ENCODE measurements around the gene PRR20G. TPM values are rescaled to one million over a fixed set of nuclear protein-coding genes. Genes with fewer than 3 reads are reported as not detected.

PRR20G gene
- total RNA-seq, 1 experiment from 2014 or later: not detected

DNA sequence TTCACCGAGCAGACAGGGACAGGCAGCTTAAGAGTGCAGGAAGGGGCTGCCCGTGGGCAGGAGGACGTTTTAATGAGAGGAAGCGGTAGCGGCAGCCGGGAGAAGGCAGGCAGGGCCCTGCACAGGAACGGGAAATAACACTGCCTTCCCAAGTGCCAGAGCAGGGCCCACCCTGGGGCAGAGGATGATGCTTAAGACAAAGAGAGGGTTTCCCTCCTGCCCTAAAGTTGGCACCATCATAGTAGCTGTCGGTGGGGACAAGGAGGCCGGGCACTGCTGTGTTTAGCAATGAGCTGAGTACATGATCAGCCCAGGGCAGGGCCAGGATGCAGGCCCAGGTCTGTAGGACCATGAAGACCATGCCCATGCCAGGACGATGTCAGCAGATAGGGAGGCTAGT, 21.7 kb downstream of the PRR20G start:
- Histone ChIP-seq H3K4me2 (no peak overlapping the region), H2AFZ (no peak overlapping the region), H3K27ac (no peak overlapping the region), H3K79me2 (ENCODE audit: low read depth) (no peaks in the 10 kb centered on the region), H3K9me3 (ENCODE audit: insufficient read depth, low read depth) (no peaks in the 10 kb centered on the region), H3K4me3 (no peak overlapping the region), H3K4me1 (replicated peaks; ENCODE audit: insufficient read depth) (no peaks in the 10 kb centered on the region), H3K9me2 (ENCODE audit: insufficient read depth) (no peaks in the 10 kb centered on the region), H3K36me3 (ENCODE audit: low read depth) (no peaks in the 10 kb centered on the region), H3F3A (ENCODE audit: insufficient read depth, low read depth) (no peaks in the 10 kb centered on the region), H4K20me1 (ENCODE audit: insufficient read depth) (no peaks in the 10 kb centered on the region), H3K27me3 (ENCODE audit: insufficient read depth, low read depth) (peaks cover 12% of the 10 kb centered on the region; the same call in 1 of the 2 replicates)
- ChIA-PET POLR2A (ENCODE audit: unreplicated experiment) (no interaction called here), CTCF (no interaction called here)
- intact Hi-C loops (cut with micrococcal nuclease; ENCODE audit: unreplicated experiment): no loop called here
- TF ChIP-seq, protein P1, sequence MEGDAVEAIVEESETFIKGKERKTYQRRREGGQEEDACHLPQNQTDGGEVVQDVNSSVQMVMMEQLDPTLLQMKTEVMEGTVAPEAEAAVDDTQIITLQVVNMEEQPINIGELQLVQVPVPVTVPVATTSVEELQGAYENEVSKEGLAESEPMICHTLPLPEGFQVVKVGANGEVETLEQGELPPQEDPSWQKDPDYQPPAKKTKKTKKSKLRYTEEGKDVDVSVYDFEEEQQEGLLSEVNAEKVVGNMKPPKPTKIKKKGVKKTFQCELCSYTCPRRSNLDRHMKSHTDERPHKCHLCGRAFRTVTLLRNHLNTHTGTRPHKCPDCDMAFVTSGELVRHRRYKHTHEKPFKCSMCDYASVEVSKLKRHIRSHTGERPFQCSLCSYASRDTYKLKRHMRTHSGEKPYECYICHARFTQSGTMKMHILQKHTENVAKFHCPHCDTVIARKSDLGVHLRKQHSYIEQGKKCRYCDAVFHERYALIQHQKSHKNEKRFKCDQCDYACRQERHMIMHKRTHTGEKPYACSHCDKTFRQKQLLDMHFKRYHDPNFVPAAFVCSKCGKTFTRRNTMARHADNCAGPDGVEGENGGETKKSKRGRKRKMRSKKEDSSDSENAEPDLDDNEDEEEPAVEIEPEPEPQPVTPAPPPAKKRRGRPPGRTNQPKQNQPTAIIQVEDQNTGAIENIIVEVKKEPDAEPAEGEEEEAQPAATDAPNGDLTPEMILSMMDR (conservative IDR thresholded peaks at IDR 0.05): no peak
- TF ChIP-seq EZH2 (IDR thresholded peaks at IDR 0.05; ENCODE audit: low read depth): no peak
- DNase-seq: no peak
- BruUV-seq (replicated peaks): no TSS peak

GRCh38 chr3:127265581-127265981, 22.3 kb downstream of the PRR20G start:
- Histone ChIP-seq H3K4me1 (replicated peaks; ENCODE audit: insufficient read depth) (no peaks in the 10 kb centered on the region), H3K27ac (no peak overlapping the region), H3K9me2 (ENCODE audit: insufficient read depth) (no peaks in the 10 kb centered on the region), H3K9me3 (ENCODE audit: insufficient read depth, low read depth) (no peaks in the 10 kb centered on the region), H3K27me3 (ENCODE audit: insufficient read depth, low read depth) (peaks cover 12% of the 10 kb centered on the region; the same call in 1 of the 2 replicates), H2AFZ (no peak overlapping the region), H3K79me2 (ENCODE audit: low read depth) (no peaks in the 10 kb centered on the region), H3K4me3 (no peak overlapping the region), H4K20me1 (ENCODE audit: insufficient read depth) (no peaks in the 10 kb centered on the region), H3F3A (ENCODE audit: insufficient read depth, low read depth) (no peaks in the 10 kb centered on the region), H3K36me3 (ENCODE audit: low read depth) (no peaks in the 10 kb centered on the region), H3K4me2 (no peak overlapping the region)
- intact Hi-C loops (cut with micrococcal nuclease; ENCODE audit: unreplicated experiment): no loop called here
- TF ChIP-seq EZH2 (IDR thresholded peaks at IDR 0.05; ENCODE audit: low read depth): no peak
- TF ChIP-seq, protein P1 (conservative IDR thresholded peaks at IDR 0.05): no peak
- ChIA-PET CTCF (no interaction called here), POLR2A (ENCODE audit: unreplicated experiment) (no interaction called here)
- BruUV-seq (replicated peaks): no TSS peak
- no peak for DNase-seq

DNA sequence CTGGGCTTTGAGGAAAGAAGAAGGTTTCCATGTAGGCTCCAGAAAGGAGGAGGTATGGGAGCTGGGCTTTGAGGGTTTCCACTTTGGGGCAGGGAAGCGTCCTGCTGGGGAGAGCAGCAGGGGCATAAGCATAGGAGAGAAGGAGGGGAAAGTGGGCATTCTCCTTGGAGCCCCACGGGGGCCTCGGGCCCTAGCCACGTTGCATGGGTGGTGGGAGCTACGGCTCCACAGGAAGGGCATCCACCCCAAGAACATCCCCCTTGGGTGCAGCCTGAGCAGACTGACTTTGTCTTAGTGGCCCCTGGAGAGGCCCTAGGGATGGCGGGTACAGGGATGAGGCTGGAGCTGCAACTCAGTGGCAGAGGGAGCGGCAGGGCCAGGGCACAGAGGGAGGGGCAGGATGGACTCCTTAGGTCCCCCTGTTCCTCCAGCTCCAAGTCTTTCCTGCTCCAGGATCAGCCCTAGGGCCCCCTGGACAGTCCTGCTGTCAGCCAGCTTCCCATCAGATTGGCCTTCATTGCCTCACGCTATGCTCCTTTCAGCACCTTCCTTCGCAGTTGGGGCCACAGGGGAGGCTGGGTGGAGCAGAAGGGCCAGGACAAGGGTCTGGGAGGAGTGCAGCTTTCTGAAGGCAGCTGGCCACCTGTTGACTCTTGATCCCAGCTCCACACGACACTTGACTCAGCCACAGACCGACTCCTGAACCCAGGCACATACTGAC, 22.9 kb downstream of the PRR20G start:
- H3K9me3 ChIP-seq (ENCODE audit: insufficient read depth, low read depth): no peaks in the 10 kb centered on the region
- no peak for TF ChIP-seq EZH2 (IDR thresholded peaks at IDR 0.05; ENCODE audit: low read depth)
- TF ChIP-seq, protein P1 (conservative IDR thresholded peaks at IDR 0.05): no peak
- H3K27ac ChIP-seq: no peak overlapping the region
- no TSS peak for BruUV-seq (replicated peaks)
- no peak overlapping the region for H3K4me2 ChIP-seq
- H3K36me3 ChIP-seq (ENCODE audit: low read depth): no peaks in the 10 kb centered on the region
- no peaks in the 10 kb centered on the region for H3K79me2 ChIP-seq (ENCODE audit: low read depth)
- no peaks in the 10 kb centered on the region for H3K9me2 ChIP-seq (ENCODE audit: insufficient read depth)
- H3K27me3 ChIP-seq (ENCODE audit: insufficient read depth, low read depth): peaks cover 12% of the 10 kb centered on the region
- no peak overlapping the region for H3K4me3 ChIP-seq
- H3F3A ChIP-seq (ENCODE audit: insufficient read depth, low read depth): no peaks in the 10 kb centered on the region
- no peaks in the 10 kb centered on the region for H4K20me1 ChIP-seq (ENCODE audit: insufficient read depth)
- intact Hi-C loops (cut with micrococcal nuclease; ENCODE audit: unreplicated experiment): no loop called here
- no peaks in the 10 kb centered on the region for H3K4me1 ChIP-seq (replicated peaks; ENCODE audit: insufficient read depth)
- POLR2A ChIA-PET (ENCODE audit: unreplicated experiment): no interaction called here
- CTCF ChIA-PET: no interaction called here
- no peak for DNase-seq
- H2AFZ ChIP-seq: no peak overlapping the region

Data from PC-9 (cell line).